IMR-90 (cell line): ENCODE measurements around the gene TEAD1. TPM values are rescaled to one million over a fixed set of nuclear protein-coding genes. Genes with fewer than 3 reads are reported as not detected.
A peak's percentile ranks its signal among the peaks of the same experiment; 100 is the strongest.

Source experiments
- ATAC-seq: fragments of 200-7000 bp; cut with Tn5 transposase; 2 replicates; pipeline ENCODE4 v1.9.1; 2020; ENCODE audit warnings: low read depth, mild to moderate bottlenecking, moderate library complexity
- BruUV-seq: library from RNA; stranded (reverse); fragments of 400-500 nt; replicated peaks from 2 replicates; lab custom pipeline; 2021; lab: Mats Ljungman, UMichigan
- CTCF ChIA-PET: fragments of 300-600 bp; formaldehyde crosslinking; extraction: SDS; loops from one replicate; lab custom pipeline; 2021; ENCODE audit warnings: antibody characterized with exemption; lab: Yijun Ruan, JAX
- POLR2A ChIA-PET: fragments of 300-600 bp; sonication (Branson Sonifier 250); formaldehyde crosslinking; loops from one replicate; lab custom pipeline; 2022; ENCODE audit warnings: antibody characterized with exemption; ENCODE audit not compliant: unreplicated experiment; lab: Charles Lee
- DNase-seq: peaks from one replicate; pipeline ENCODE4 v3.0.0; 2013
- H2AFZ ChIP-seq: replicated peaks from 2 replicates; pipeline ENCODE3; 2013; ENCODE audit warnings: low read length, mild to moderate bottlenecking; ENCODE audit not compliant: poor library complexity
- H2AK5ac ChIP-seq: 2 replicates; pipeline ENCODE4 v1.6.1; 2013; ENCODE audit warnings: low read depth, low read length, inconsistent platforms
- H2AK9ac ChIP-seq: replicated peaks from 2 replicates; pipeline ENCODE3; 2013; ENCODE audit warnings: mild to moderate bottlenecking, low read depth, low read length, moderate library complexity; ENCODE audit not compliant: poor library complexity
- H2BK120ac ChIP-seq: 2 replicates; pipeline ENCODE4 v1.6.1; 2013; ENCODE audit warnings: low read depth, low read length, inconsistent platforms
- H2BK15ac ChIP-seq: 3 replicates; pipeline ENCODE4 v1.6.1; 2013; ENCODE audit warnings: low read depth, low read length, inconsistent platforms
- H2BK20ac ChIP-seq: 2 replicates; pipeline ENCODE4 v1.6.1; 2013; ENCODE audit warnings: low read depth, mild to moderate bottlenecking, inconsistent platforms, low read length, moderate library complexity
- H2BK5ac ChIP-seq: 2 replicates; pipeline ENCODE4 v1.6.1; 2013; ENCODE audit warnings: mild to moderate bottlenecking, low read depth, low read length, inconsistent platforms; ENCODE audit not compliant: poor library complexity, severe bottlenecking
- H3K14ac ChIP-seq: replicated peaks from 2 replicates; pipeline ENCODE4 v1.6.1; 2013; ENCODE audit warnings: low read depth, low read length, inconsistent platforms
- H3K18ac ChIP-seq: 2 replicates; pipeline ENCODE4 v1.6.1; 2013; ENCODE audit warnings: low read depth, low read length, control low read depth
- H3K23ac ChIP-seq: 2 replicates; pipeline ENCODE4 v1.6.1; 2013; ENCODE audit warnings: low read depth, low read length, inconsistent platforms
- H3K27ac ChIP-seq: 2 replicates; pipeline ENCODE4 v1.5.1; 2013; ENCODE audit warnings: mild to moderate bottlenecking, control low read depth, low read length; ENCODE audit not compliant: insufficient read depth
- H3K27me3 ChIP-seq: 2 replicates; pipeline ENCODE4 v1.6.1; 2013; ENCODE audit warnings: low read length; ENCODE audit not compliant: control insufficient read depth, insufficient read depth
- H3K36me3 ChIP-seq: 2 replicates; pipeline ENCODE4 v1.6.1; 2013; ENCODE audit warnings: low read length, mixed read lengths; ENCODE audit not compliant: control insufficient read depth, insufficient read depth
- H3K4ac ChIP-seq: 2 replicates; pipeline ENCODE4 v1.6.1; 2013; ENCODE audit warnings: low read depth, low read length, inconsistent platforms
- H3K4me1 ChIP-seq: 2 replicates; pipeline ENCODE4 v1.6.1; 2013; ENCODE audit warnings: low read length, mixed read lengths; ENCODE audit not compliant: control insufficient read depth, insufficient read depth
- H3K4me2 ChIP-seq: 2 replicates; pipeline ENCODE4 v1.6.1; 2013; ENCODE audit warnings: low read depth, mild to moderate bottlenecking, control low read depth, low read length, moderate library complexity
- H3K4me3 ChIP-seq: 2 replicates; pipeline ENCODE4 v1.5.1; 2013; ENCODE audit warnings: low read depth, mild to moderate bottlenecking, control low read depth, low read length, moderate library complexity; ENCODE audit not compliant: insufficient read depth
- H3K56ac ChIP-seq: 2 replicates; pipeline ENCODE4 v1.6.1; 2013; ENCODE audit warnings: low read length, inconsistent platforms; ENCODE audit not compliant: insufficient read depth; ENCODE audit errors: extremely low read depth
- H3K79me1 ChIP-seq, 2 experiments: 2 replicates each; pipeline ENCODE4 v1.6.1; 2013; ENCODE audit warnings: low read length in 2 of 2, inconsistent platforms in 1 of 2, low read depth in 1 of 2
- H3K9ac ChIP-seq: 2 replicates; pipeline ENCODE4 v1.6.1; 2013; ENCODE audit warnings: low read depth, low read length, control low read depth
- H3K9me1 ChIP-seq: 2 replicates; pipeline ENCODE4 v1.6.1; 2013; ENCODE audit warnings: low read length, inconsistent platforms; ENCODE audit not compliant: insufficient read depth
- H3K9me3 ChIP-seq: 2 replicates; pipeline ENCODE4 v1.6.1; 2013; ENCODE audit warnings: low read length; ENCODE audit not compliant: control insufficient read depth, insufficient read depth
- H4K20me1 ChIP-seq: 2 replicates; pipeline ENCODE4 v1.6.1; 2013; ENCODE audit warnings: low read length, inconsistent platforms; ENCODE audit not compliant: insufficient read depth
- H4K5ac ChIP-seq: 2 replicates; pipeline ENCODE4 v1.6.1; 2013; ENCODE audit warnings: mild to moderate bottlenecking, low read depth, low read length, control low read depth
- H4K8ac ChIP-seq, 2 experiments: 2 replicates each; pipeline ENCODE4 v1.6.1; 2013; ENCODE audit warnings: low read depth in 2 of 2, low read length in 2 of 2, control low read depth in 1 of 2, inconsistent platforms in 1 of 2
- H4K91ac ChIP-seq: 2 replicates; pipeline ENCODE4 v1.6.1; 2013; ENCODE audit warnings: low read depth, low read length, inconsistent platforms; ENCODE audit not compliant: insufficient read depth
- BHLHE40 ChIP-seq: fragments of 150-350 bp; IDR thresholded peaks from 2 replicates; pipeline ENCODE4 v1.6.1; 2016; ENCODE audit warnings: mild to moderate bottlenecking, low read depth, low read length
- USF2 ChIP-seq: fragments of 150-350 bp; IDR thresholded peaks from 2 replicates; pipeline ENCODE4 v1.6.1; 2017; ENCODE audit warnings: mild to moderate bottlenecking, antibody characterized with exemption, low read length, low read depth
- WGBS, 2 experiments: methylation state at CpG; one replicate each; pipeline versions ENCODE4 v1.1.5 to v1.1.7; 2013; ENCODE audit warnings: missing lambda C conversion rate in 2 of 2; ENCODE audit not compliant: insufficient read length in 1 of 2; ENCODE audit errors: extremely low coverage in 2 of 2; 5-methylcytosine and 5-hydroxymethylcytosine counted together
- dilution Hi-C: fragments of 300-500 bp; cut with HindIII; formaldehyde crosslinking; loops from one replicate; pipeline ENCODE4 v1.14.3; 2018; ENCODE audit warnings: low sequenced_read_pairs; ENCODE audit not compliant: unreplicated experiment
- in situ Hi-C: fragments of 300-500 bp; cut with MboI; formaldehyde crosslinking; loops from 3 replicates; pipeline ENCODE4 v1.14.3; 2019; ENCODE audit warnings: low sequenced_read_pairs, inconsistent platforms, mixed read lengths
- intact Hi-C: fragments of 100-400 bp; cut with micrococcal nuclease; formaldehyde crosslinking; loops from 2 replicates; pipeline ENCODE4 v1.10.0; 2022
- polyA plus RNA-seq, 3 experiments: library from polyadenylated mRNA; depleted of rRNA; stranded (reverse); fragments of >200 nt; gene quantifications; 2 replicates each; pipeline ENCODE4 v1.2.3, GENCODE V29; 2012; ENCODE audit warnings: low replicate concordance in 1 of 3
- total RNA-seq: library from RNA; depleted of rRNA; stranded (reverse); fragments of >200 nt; gene quantifications from 2 replicates; pipeline ENCODE4 v1.2.3, GENCODE V29; 2012

Gene TEAD1
- total and polyA plus RNA-seq, 2 of the 4 experiments (the other 2 are of a cell fraction) = 51.8 to 69.2 TPM

- H3K23ac ChIP-seq = peak overlapping the region; percentile 26; the same call in 1 of the 2 replicates
- no peak overlapping the region for H3K56ac ChIP-seq
- H3K9me3 ChIP-seq = peaks cover 5% of the 10 kb centered on the region
- peaks cover 6% of the 10 kb centered on the region; the same call in 1 of the 2 replicates for H4K20me1 ChIP-seq
- intact Hi-C loops (loop anchor here (5.0 to 10.0 kb wide), 3 partner anchors 44 to 167 kb away; no protein-coding TSS in a partner anchor), in situ Hi-C loops (no loop called here), dilution Hi-C loops (no loop called here)
- H4K5ac ChIP-seq = no peak overlapping the region
- H3K4me3 ChIP-seq = no peak overlapping the region
- no TSS peak for BruUV-seq
- no peak overlapping the region for H3K27ac ChIP-seq
- peaks cover 4% of the 10 kb centered on the region for H3K36me3 ChIP-seq
- TF ChIP-seq BHLHE40 (no peak), USF2 (no peak)
- peaks cover 3% of the 10 kb centered on the region; the same call in 1 of the 2 replicates for H3K9me1 ChIP-seq
- H3K4me2 ChIP-seq = no peak overlapping the region
- POLR2A ChIA-PET = no interaction called here
- no peak overlapping the region for H2BK120ac ChIP-seq
- H2BK5ac ChIP-seq = no peak overlapping the region
- H4K91ac ChIP-seq = no peak overlapping the region
- H3K79me1 ChIP-seq = peaks cover 8 to 23% of the 10 kb centered on the region in 2 experiments; a peak in 3 of 4 replicates
- ATAC-seq = no peak
- H3K27me3 ChIP-seq = no peaks in the 10 kb centered on the region
- no peak overlapping the region for H4K8ac ChIP-seq
- no CpG with 5 or more reads among the region's 6 CpGs for WGBS, 2 experiments
- no peak overlapping the region for H2AK9ac ChIP-seq
- CTCF ChIA-PET = no interaction called here
- no peak overlapping the region for H2BK15ac ChIP-seq
- H3K18ac ChIP-seq = no peak overlapping the region
- no peak overlapping the region for H3K4ac ChIP-seq
- H2AFZ ChIP-seq = no peak overlapping the region
- H3K4me1 ChIP-seq = no peaks in the 10 kb centered on the region
- no peak overlapping the region for H3K9ac ChIP-seq
- H3K14ac ChIP-seq = no peak overlapping the region
- H2AK5ac ChIP-seq = no peak overlapping the region; the same call in 1 of the 2 replicates
- no peak overlapping the region for H2BK20ac ChIP-seq
- no peak for DNase-seq
Observed at GRCh38 chr11:12671370-12671769, 2.9 kb upstream of the TEAD1 start.
